GM12878 (cell line): Measurements from ENCODE around the gene CT55. TPM values are rescaled to one million over a fixed set of nuclear protein-coding genes. Genes with fewer than 3 reads are reported as not detected.

ENCODE experiments used
- ATAC-seq: fragments of 200-7000 bp; cut with Tn5 transposase; 3 replicates; pipeline ENCODE4 v1.9.1; 2020; ENCODE audit warnings: mild to moderate bottlenecking, moderate library complexity
- BruUV-seq: library from RNA; stranded (reverse); fragments of 400-500 nt; replicated peaks from 2 replicates; lab custom pipeline; 2021; lab: Mats Ljungman, UMichigan
- CTCF ChIA-PET: fragments of 300-600 bp; sonication (Branson Sonifier 250); formaldehyde crosslinking; extraction: SDS; loops from one replicate; lab custom pipeline; 2021; ENCODE audit warnings: inconsistent platforms; lab: Yijun Ruan, JAX
- POLR2A ChIA-PET: fragments of 350-600 bp; formaldehyde crosslinking; extraction: SDS; loops from one replicate; lab custom pipeline; 2021; ENCODE audit warnings: inconsistent platforms; lab: Charles Lee
- RAD21 ChIA-PET: fragments of 300-600 bp; sonication (Branson Sonifier 250); formaldehyde crosslinking; loops from one replicate; lab custom pipeline; 2023; ENCODE audit warnings: antibody characterized with exemption; ENCODE audit not compliant: unreplicated experiment; lab: Charles Lee
- SMC1A ChIA-PET: fragments of 300-600 bp; sonication (Branson Sonifier 250); formaldehyde crosslinking; loops from one replicate; lab custom pipeline; 2023; ENCODE audit not compliant: unreplicated experiment, uncharacterized antibody; lab: Charles Lee
- DNase-seq: peaks from one replicate; pipeline ENCODE4 v3.0.0-alpha.2; 2011; ENCODE audit warnings: low read depth, low spot score
- FAIRE-seq: peaks from 3 replicates; lab custom pipeline; 2011; peaks lifted over from hg19 to GRCh38; lab: Jason Lieb, UNC
- H2AFZ ChIP-seq: 2 replicates; pipeline ENCODE4 v1.6.0; 2011; ENCODE audit warnings: low read depth, low read length, control low read depth; ENCODE audit not compliant: control insufficient read depth
- H3K27ac ChIP-seq: 2 replicates; pipeline ENCODE4 v1.5.1; 2011; ENCODE audit warnings: control low read depth; ENCODE audit not compliant: control insufficient read depth, insufficient read depth
- H3K27me3 ChIP-seq, 2 experiments: replicated peaks in 1 of 2; 2 replicates each; pipeline versions ENCODE4 v1.6.0 to v1.6.1; 2011; ENCODE audit warnings: low read length in 1 of 2; ENCODE audit not compliant: control insufficient read depth in 2 of 2, insufficient read depth in 2 of 2
- H3K36me3 ChIP-seq, 2 experiments: 2 replicates each; pipeline ENCODE4 v1.5.1; 2011; ENCODE audit warnings: low read length in 1 of 2; ENCODE audit not compliant: control insufficient read depth in 2 of 2, insufficient read depth in 2 of 2
- H3K4me1 ChIP-seq: 2 replicates; pipeline ENCODE4 v1.6.1; 2011; ENCODE audit warnings: mild to moderate bottlenecking, low read length, moderate library complexity, mixed read lengths; ENCODE audit not compliant: control insufficient read depth, insufficient read depth
- H3K4me2 ChIP-seq: 2 replicates; pipeline ENCODE4 v1.6.0; 2011; ENCODE audit warnings: control low read depth; ENCODE audit not compliant: control insufficient read depth, insufficient read depth
- H3K4me3 ChIP-seq: fragments of 200-600 bp; sonication (generic); 2 replicates; pipeline ENCODE4 v1.5.1; 2016
- H3K79me2 ChIP-seq: 2 replicates; pipeline ENCODE4 v1.6.0; 2011; ENCODE audit warnings: low read length; ENCODE audit not compliant: control insufficient read depth, insufficient read depth
- H3K9ac ChIP-seq: 2 replicates; pipeline ENCODE4 v1.8.0; 2011; ENCODE audit warnings: low read length, control low read depth, mixed read lengths; ENCODE audit not compliant: control insufficient read depth, insufficient read depth
- H3K9me3 ChIP-seq: replicated peaks from 3 replicates; pipeline ENCODE4 v1.5.1; 2011; ENCODE audit warnings: mild to moderate bottlenecking, low read length; ENCODE audit not compliant: control insufficient read depth, insufficient read depth
- H4K20me1 ChIP-seq: 2 replicates; pipeline ENCODE4 v1.6.0; 2011; ENCODE audit not compliant: control insufficient read depth, insufficient read depth
- ATF7 ChIP-seq: fragments of 450-650 bp; IDR thresholded peaks from 2 replicates; pipeline ENCODE4 v1.6.1; 2016; ENCODE audit warnings: low read depth, mild to moderate bottlenecking
- BCL11A ChIP-seq: IDR thresholded peaks from 2 replicates; pipeline ENCODE4 v1.6.1; 2011; ENCODE audit warnings: low read depth, low read length
- BMI1 ChIP-seq: fragments of 450-650 bp; IDR thresholded peaks from 2 replicates; pipeline ENCODE4 v1.6.1; 2016; ENCODE audit warnings: mild to moderate bottlenecking, moderate library complexity, borderline replicate concordance
- DPF2 ChIP-seq: fragments of 450-650 bp; IDR thresholded peaks from 2 replicates; pipeline ENCODE4 v1.6.1; 2017; ENCODE audit warnings: mild to moderate bottlenecking
- EP300 ChIP-seq, 2 experiments: fragments of 150-350 bp in 1 of 2; IDR thresholded peaks; 2 replicates each; pipeline ENCODE4 v1.6.1; 2011 to 2012; ENCODE audit warnings: low read depth in 2 of 2, low read length in 2 of 2, borderline replicate concordance in 1 of 2, improper control_type of control experiment in 1 of 2, inconsistent platforms in 1 of 2; ENCODE audit not compliant: control insufficient read depth in 1 of 2
- HDAC6 ChIP-seq: fragments of 200-600 bp; sonication (generic); IDR thresholded peaks from one replicate; pipeline ENCODE4 v1.8.0; 2017; ENCODE audit warnings: antibody characterized with exemption; ENCODE audit not compliant: unreplicated experiment
- IKZF2 ChIP-seq, 2 experiments: fragments of 450-650 bp; IDR thresholded peaks; 2 replicates each; pipeline ENCODE4 v1.6.1; 2017; ENCODE audit warnings: mild to moderate bottlenecking in 2 of 2, moderate library complexity in 2 of 2
- IRF4 ChIP-seq: IDR thresholded peaks from 2 replicates; pipeline ENCODE4 v1.6.1; 2011; ENCODE audit warnings: low read depth, low read length
- JUNB ChIP-seq: IDR thresholded peaks from 2 replicates; pipeline ENCODE4 v1.6.1; 2016; ENCODE audit warnings: antibody characterized with exemption, mild to moderate bottlenecking
- MTA2 ChIP-seq: fragments of 450-650 bp; IDR thresholded peaks from 2 replicates; pipeline ENCODE4 v1.6.1; 2016; ENCODE audit warnings: low read depth, mild to moderate bottlenecking, moderate library complexity
- MYB ChIP-seq: fragments of 150-350 bp; IDR thresholded peaks from 2 replicates; pipeline ENCODE4 v1.6.1; 2014; ENCODE audit warnings: mild to moderate bottlenecking, low read depth, low read length, borderline replicate concordance
- NBN ChIP-seq: fragments of 450-650 bp; IDR thresholded peaks from 2 replicates; pipeline ENCODE4 v1.6.1; 2016
- POU2F2 ChIP-seq: IDR thresholded peaks from 3 replicates; pipeline ENCODE4 v1.6.1; 2011; ENCODE audit warnings: low read depth, mild to moderate bottlenecking, low read length, borderline replicate concordance
- SMAD1 ChIP-seq: fragments of 450-650 bp; IDR thresholded peaks from 2 replicates; pipeline ENCODE4 v1.6.1; 2018; ENCODE audit warnings: mild to moderate bottlenecking, low read depth; ENCODE audit not compliant: partially characterized antibody
- ZNF217 ChIP-seq: fragments of 450-650 bp; IDR thresholded peaks from 2 replicates; pipeline ENCODE4 v1.6.1; 2017; ENCODE audit warnings: antibody characterized with exemption, mild to moderate bottlenecking
- WGBS: methylation state at CpG from one replicate; pipeline ENCODE4 v1.1.6; 2016; ENCODE audit warnings: low lambda C conversion rate; ENCODE audit not compliant: insufficient replicate concordance, insufficient coverage; ENCODE audit errors: missing lambda C conversion rate; 5-methylcytosine and 5-hydroxymethylcytosine counted together
- in situ Hi-C: fragments of 300-500 bp; cut with MboI; formaldehyde crosslinking; loops from 9 replicates; pipeline ENCODE4 v1.14.3; 2018; ENCODE audit warnings: mixed read lengths
- intact Hi-C: fragments of 100-400 bp; cut with micrococcal nuclease; formaldehyde crosslinking; loops from one replicate; pipeline ENCODE4 v1.14.2; 2022; ENCODE audit not compliant: unreplicated experiment
- polyA plus RNA-seq, 11 experiments: library from polyadenylated mRNA; depleted of rRNA in 4 of 11; unstranded in 6 of 11; stranded (reverse) in 5 of 11; fragments of >200 nt; fragmentation: Nextera tagmentation in 4 of 11; fragmentation: Illumina TruSeq in 1 of 11; extraction: Ambion mirVana in 4 of 11; extraction: Trizol in 1 of 11; gene quantifications; 1 replicate in 1 of 11; 2 replicates in 10 of 11; pipeline versions ENCODE4 v1.2.1 to v1.2.3, GENCODE V29; 2011 to 2016; ENCODE audit warnings: inconsistent platforms in 2 of 11, missing spikeins in 2 of 11, low read depth in 1 of 11
- total RNA-seq, 4 experiments: library from RNA; depleted of rRNA in 3 of 4; stranded (reverse); fragments of >200 nt in 3 of 4; fragmentation: Illumina TruSeq in 1 of 4; extraction: Trizol in 1 of 4; gene quantifications; 2 replicates each; pipeline versions ENCODE4 v1.2.1 to v1.2.3, GENCODE V29; 2013 to 2021
- TF ChIP-seq, protein P1 (sequence below): fragments of 450-650 bp; IDR thresholded peaks from 2 replicates; pipeline ENCODE4 v1.6.1; 2017; ENCODE audit warnings: mild to moderate bottlenecking, low read depth, inconsistent platforms; ENCODE audit not compliant: poor library complexity, severe bottlenecking
- TF ChIP-seq, protein P2 (sequence below): fragments of 450-650 bp; IDR thresholded peaks from 2 replicates; pipeline ENCODE4 v1.6.1; 2017; ENCODE audit warnings: borderline replicate concordance
- TF ChIP-seq, protein P3 (sequence below): IDR thresholded peaks from 2 replicates; pipeline ENCODE4 v1.6.1; 2011; ENCODE audit warnings: borderline replicate concordance, low read depth, mild to moderate bottlenecking, moderate library complexity, low read length; ENCODE audit not compliant: insufficient read depth, poor library complexity, severe bottlenecking
- TF ChIP-seq, protein P4 (sequence below): fragments of 450-650 bp; IDR thresholded peaks from 2 replicates; pipeline ENCODE4 v1.6.1; 2017; ENCODE audit warnings: low read depth, mild to moderate bottlenecking, moderate library complexity

Gene CT55
- total and polyA plus RNA-seq, 10 of the 15 experiments (the other 5 are each of a cell fraction or from before 2014, with no cell fraction given): not detected

DNA sequence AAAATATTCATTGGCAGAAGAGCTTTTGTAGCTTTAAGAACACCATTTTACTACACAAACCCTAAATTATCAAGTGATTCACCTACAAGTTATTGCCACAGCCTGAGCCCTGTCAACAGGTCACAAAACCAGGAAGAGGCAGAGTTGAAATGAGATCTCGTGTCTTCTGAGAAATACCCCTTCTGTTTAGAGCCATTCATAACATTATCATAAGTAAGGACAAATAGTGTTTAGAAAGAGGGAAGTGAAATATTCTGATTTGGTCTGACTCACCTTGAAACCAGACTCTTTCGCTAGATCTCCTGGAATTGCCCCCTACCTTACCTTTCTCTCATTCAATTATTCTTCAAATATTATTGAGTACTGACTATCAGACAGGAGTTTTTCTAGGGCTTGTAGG, 56.8 kb downstream of the CT55 start:
- no peaks in the 10 kb centered on the region for H3K9me3 ChIP-seq
- H3K79me2 ChIP-seq: no peaks in the 10 kb centered on the region
- in situ Hi-C loops: loop anchor here (25.0 kb wide), 1 partner anchor 98 kb away; no protein-coding TSS in a partner anchor
- ChIA-PET RAD21 (no interaction called here), CTCF (no interaction called here), POLR2A (no interaction called here), SMC1A (no interaction called here)
- no peak overlapping the region for H2AFZ ChIP-seq
- no peak overlapping the region for H3K4me3 ChIP-seq
- WGBS: 0% methylated on average over 2 of the region's 2 CpGs
- ATAC-seq (peak; percentile 97), DNase-seq (peak; percentile 61), FAIRE-seq (no peak)
- no peak overlapping the region for H3K27ac ChIP-seq
- H3K9ac ChIP-seq: no peak overlapping the region
- no peaks in the 10 kb centered on the region for H4K20me1 ChIP-seq
- intact Hi-C loops: no loop called here
- H3K4me2 ChIP-seq: no peak overlapping the region
- no peaks in the 10 kb centered on the region for H3K4me1 ChIP-seq
- BruUV-seq: no TSS peak
- H3K27me3 ChIP-seq: no peaks in the 10 kb centered on the region
- no peaks in the 10 kb centered on the region for H3K36me3 ChIP-seq
- TF ChIP-seq JUNB (peak; percentile 74), MTA2 (peak; percentile 70), ATF7 (peak; percentile 35; the same call in 1 of the 2 replicates), ZNF217 (peak; percentile 81; the same call in 1 of the 2 replicates), POU2F2 (peak; percentile 78; the same call in 1 of the 3 replicates), IRF4 (0 out of 2 replicates have a peak, but pooled peaks have one; percentile 52), DPF2 (peak; percentile 63; the same call in 1 of the 2 replicates), MYB (no peak), BMI1 (no peak), NBN (0 out of 2 replicates have a peak, but pooled peaks have one; percentile 36), EP300 (IDR thresholded peaks at IDR 0.05; ENCODE audit: borderline replicate concordance in 1 of 2, control insufficient read depth in 1 of 2, low read depth in 2 of 2, low read length in 2 of 2) (peak; percentile 53 to 75; a peak in 2 of 4 replicates), SMAD1 (no peak), IKZF2 (IDR thresholded peaks at IDR 0.05) (peak; percentile 66 to 84; a peak in 3 of 4 replicates), BCL11A (0 out of 2 replicates have a peak, but pooled peaks have one; percentile 57), HDAC6 (no peak)
- TF ChIP-seq, protein P1, sequence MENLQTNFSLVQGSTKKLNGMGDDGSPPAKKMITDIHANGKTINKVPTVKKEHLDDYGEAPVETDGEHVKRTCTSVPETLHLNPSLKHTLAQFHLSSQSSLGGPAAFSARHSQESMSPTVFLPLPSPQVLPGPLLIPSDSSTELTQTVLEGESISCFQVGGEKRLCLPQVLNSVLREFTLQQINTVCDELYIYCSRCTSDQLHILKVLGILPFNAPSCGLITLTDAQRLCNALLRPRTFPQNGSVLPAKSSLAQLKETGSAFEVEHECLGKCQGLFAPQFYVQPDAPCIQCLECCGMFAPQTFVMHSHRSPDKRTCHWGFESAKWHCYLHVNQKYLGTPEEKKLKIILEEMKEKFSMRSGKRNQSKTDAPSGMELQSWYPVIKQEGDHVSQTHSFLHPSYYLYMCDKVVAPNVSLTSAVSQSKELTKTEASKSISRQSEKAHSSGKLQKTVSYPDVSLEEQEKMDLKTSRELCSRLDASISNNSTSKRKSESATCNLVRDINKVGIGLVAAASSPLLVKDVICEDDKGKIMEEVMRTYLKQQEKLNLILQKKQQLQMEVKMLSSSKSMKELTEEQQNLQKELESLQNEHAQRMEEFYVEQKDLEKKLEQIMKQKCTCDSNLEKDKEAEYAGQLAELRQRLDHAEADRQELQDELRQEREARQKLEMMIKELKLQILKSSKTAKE: peak; percentile 67
- TF ChIP-seq, protein P2, sequence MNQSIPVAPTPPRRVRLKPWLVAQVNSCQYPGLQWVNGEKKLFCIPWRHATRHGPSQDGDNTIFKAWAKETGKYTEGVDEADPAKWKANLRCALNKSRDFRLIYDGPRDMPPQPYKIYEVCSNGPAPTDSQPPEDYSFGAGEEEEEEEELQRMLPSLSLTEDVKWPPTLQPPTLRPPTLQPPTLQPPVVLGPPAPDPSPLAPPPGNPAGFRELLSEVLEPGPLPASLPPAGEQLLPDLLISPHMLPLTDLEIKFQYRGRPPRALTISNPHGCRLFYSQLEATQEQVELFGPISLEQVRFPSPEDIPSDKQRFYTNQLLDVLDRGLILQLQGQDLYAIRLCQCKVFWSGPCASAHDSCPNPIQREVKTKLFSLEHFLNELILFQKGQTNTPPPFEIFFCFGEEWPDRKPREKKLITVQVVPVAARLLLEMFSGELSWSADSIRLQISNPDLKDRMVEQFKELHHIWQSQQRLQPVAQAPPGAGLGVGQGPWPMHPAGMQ: no peak
- TF ChIP-seq, protein P3, sequence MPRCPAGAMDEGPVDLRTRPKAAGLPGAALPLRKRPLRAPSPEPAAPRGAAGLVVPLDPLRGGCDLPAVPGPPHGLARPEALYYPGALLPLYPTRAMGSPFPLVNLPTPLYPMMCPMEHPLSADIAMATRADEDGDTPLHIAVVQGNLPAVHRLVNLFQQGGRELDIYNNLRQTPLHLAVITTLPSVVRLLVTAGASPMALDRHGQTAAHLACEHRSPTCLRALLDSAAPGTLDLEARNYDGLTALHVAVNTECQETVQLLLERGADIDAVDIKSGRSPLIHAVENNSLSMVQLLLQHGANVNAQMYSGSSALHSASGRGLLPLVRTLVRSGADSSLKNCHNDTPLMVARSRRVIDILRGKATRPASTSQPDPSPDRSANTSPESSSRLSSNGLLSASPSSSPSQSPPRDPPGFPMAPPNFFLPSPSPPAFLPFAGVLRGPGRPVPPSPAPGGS: no peak
- TF ChIP-seq, protein P4, sequence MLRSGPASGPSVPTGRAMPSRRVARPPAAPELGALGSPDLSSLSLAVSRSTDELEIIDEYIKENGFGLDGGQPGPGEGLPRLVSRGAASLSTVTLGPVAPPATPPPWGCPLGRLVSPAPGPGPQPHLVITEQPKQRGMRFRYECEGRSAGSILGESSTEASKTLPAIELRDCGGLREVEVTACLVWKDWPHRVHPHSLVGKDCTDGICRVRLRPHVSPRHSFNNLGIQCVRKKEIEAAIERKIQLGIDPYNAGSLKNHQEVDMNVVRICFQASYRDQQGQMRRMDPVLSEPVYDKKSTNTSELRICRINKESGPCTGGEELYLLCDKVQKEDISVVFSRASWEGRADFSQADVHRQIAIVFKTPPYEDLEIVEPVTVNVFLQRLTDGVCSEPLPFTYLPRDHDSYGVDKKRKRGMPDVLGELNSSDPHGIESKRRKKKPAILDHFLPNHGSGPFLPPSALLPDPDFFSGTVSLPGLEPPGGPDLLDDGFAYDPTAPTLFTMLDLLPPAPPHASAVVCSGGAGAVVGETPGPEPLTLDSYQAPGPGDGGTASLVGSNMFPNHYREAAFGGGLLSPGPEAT: peak; percentile 77
